ENCODE measurements around the gene KIF3A.

- TF ChIP-seq EZH2phosphoT487 (IDR thresholded peaks at IDR 0.05; ENCODE audit: borderline replicate concordance, low read depth), result no peak
- TF ChIP-seq, protein P1, sequence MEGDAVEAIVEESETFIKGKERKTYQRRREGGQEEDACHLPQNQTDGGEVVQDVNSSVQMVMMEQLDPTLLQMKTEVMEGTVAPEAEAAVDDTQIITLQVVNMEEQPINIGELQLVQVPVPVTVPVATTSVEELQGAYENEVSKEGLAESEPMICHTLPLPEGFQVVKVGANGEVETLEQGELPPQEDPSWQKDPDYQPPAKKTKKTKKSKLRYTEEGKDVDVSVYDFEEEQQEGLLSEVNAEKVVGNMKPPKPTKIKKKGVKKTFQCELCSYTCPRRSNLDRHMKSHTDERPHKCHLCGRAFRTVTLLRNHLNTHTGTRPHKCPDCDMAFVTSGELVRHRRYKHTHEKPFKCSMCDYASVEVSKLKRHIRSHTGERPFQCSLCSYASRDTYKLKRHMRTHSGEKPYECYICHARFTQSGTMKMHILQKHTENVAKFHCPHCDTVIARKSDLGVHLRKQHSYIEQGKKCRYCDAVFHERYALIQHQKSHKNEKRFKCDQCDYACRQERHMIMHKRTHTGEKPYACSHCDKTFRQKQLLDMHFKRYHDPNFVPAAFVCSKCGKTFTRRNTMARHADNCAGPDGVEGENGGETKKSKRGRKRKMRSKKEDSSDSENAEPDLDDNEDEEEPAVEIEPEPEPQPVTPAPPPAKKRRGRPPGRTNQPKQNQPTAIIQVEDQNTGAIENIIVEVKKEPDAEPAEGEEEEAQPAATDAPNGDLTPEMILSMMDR (IDR thresholded peaks at IDR 0.05), result peak; percentile 64
Observed at GRCh38 chr5:132677191-132677590, 60.2 kb downstream of the KIF3A start.

Data from SK-N-SH (cell line).